Esophagus (tissue), 2 donors: Measurements from ENCODE around the gene THSD7A. TPM values are rescaled to one million over a fixed set of nuclear protein-coding genes. Genes with fewer than 3 reads are reported as not detected.

Experiments used
- H3K27ac ChIP-seq, 2 donors: one replicate each; pipeline ENCODE4 v1.5.1; 2013; ENCODE audit warnings: low read depth in 2 of 2, mild to moderate bottlenecking in 2 of 2, inconsistent platforms in 1 of 2, low read length in 1 of 2, moderate library complexity in 1 of 2
- H3K27me3 ChIP-seq, 2 donors: one replicate each; pipeline ENCODE4 v1.6.1; 2013; ENCODE audit warnings: low read length in 2 of 2, control low read depth in 1 of 2, mild to moderate bottlenecking in 1 of 2; ENCODE audit not compliant: insufficient read depth in 2 of 2, control insufficient read depth in 1 of 2
- H3K36me3 ChIP-seq, 2 donors: one replicate each; pipeline ENCODE4 v1.6.1; 2013; ENCODE audit warnings: low read length in 1 of 2; ENCODE audit not compliant: control insufficient read depth in 2 of 2, insufficient read depth in 2 of 2
- H3K4me1 ChIP-seq, 2 donors: one replicate each; pipeline ENCODE4 v1.6.1; 2013; ENCODE audit warnings: low read length in 1 of 2; ENCODE audit not compliant: control insufficient read depth in 2 of 2, insufficient read depth in 2 of 2
- H3K4me3 ChIP-seq, 2 donors: one replicate each; pipeline ENCODE4 v1.5.1; 2013; ENCODE audit warnings: low read length in 2 of 2, mild to moderate bottlenecking in 2 of 2, low read depth in 1 of 2, moderate library complexity in 1 of 2
- H3K9me3 ChIP-seq, 2 donors: one replicate each; pipeline ENCODE4 v1.6.1; 2013; ENCODE audit warnings: mild to moderate bottlenecking in 2 of 2, low read depth in 1 of 2, low read length in 1 of 2, moderate library complexity in 1 of 2; ENCODE audit not compliant: control insufficient read depth in 2 of 2, insufficient read depth in 1 of 2
- WGBS, 2 donors: extraction: QIAGEN DNeasy Blood & Tissue Kit; methylation state at CpG; one replicate each; pipeline ENCODE4 v1.1.7; 2013; 5-methylcytosine and 5-hydroxymethylcytosine counted together
- polyA plus RNA-seq, 2 donors: library from polyadenylated mRNA; stranded (reverse); fragments of 200-250 nt; gene quantifications; one replicate each; pipeline ENCODE4 v1.2.3, GENCODE V29; 2013
- donor health status: healthy with polysubstance abuse.
- donor health status: Bipolar disorder and iron deficiency.

The THSD7A gene
- polyA plus RNA-seq, 2 donors, result 0.18 to 0.20 TPM

GRCh38 chr7:11819271-11819670 lies 12.7 kb downstream of the THSD7A start:
- Histone ChIP-seq H3K9me3 (no peaks in the 10 kb centered on the region), H3K4me3 (no peak overlapping the region), H3K36me3 (no peaks in the 10 kb centered on the region), H3K27me3 (no peaks in the 10 kb centered on the region), H3K4me1 (no peaks in the 10 kb centered on the region), H3K27ac (no peak overlapping the region)
- WGBS, 2 donors, result 84 to 89% methylated on average over 5 of the region's 5 CpGs

GRCh38 chr7:11818281-11818680 lies 13.7 kb downstream of the THSD7A start:
- Histone ChIP-seq H3K27ac (no peak overlapping the region), H3K27me3 (no peaks in the 10 kb centered on the region), H3K4me1 (no peaks in the 10 kb centered on the region), H3K4me3 (no peak overlapping the region), H3K36me3 (no peaks in the 10 kb centered on the region), H3K9me3 (no peaks in the 10 kb centered on the region)
- WGBS, 2 donors, result 59 to 63% methylated on average over 4 of the region's 4 CpGs

- Histone ChIP-seq H3K27ac (no peak overlapping the region), H3K4me3 (no peak overlapping the region), H3K4me1 (no peaks in the 10 kb centered on the region), H3K9me3 (no peaks in the 10 kb centered on the region), H3K36me3 (no peaks in the 10 kb centered on the region), H3K27me3 (no peaks in the 10 kb centered on the region)
- 51 to 54% methylated on average over 4 of the region's 4 CpGs for WGBS, 2 donors
Observed at GRCh38 chr7:11817111-11817740, 14.8 kb downstream of the THSD7A start.

- Histone ChIP-seq H3K9me3 (no peaks in the 10 kb centered on the region), H3K36me3 (no peaks in the 10 kb centered on the region), H3K4me1 (no peaks in the 10 kb centered on the region), H3K27ac (no peak overlapping the region), H3K4me3 (no peak overlapping the region), H3K27me3 (no peaks in the 10 kb centered on the region)
Observed at GRCh38 chr7:11811709-11812108, 20.3 kb downstream of the THSD7A start.

GRCh38 chr7:11810043-11810625 lies 21.9 kb downstream of the THSD7A start:
- WGBS, 2 donors, result 67 to 71% methylated on average over 4 of the region's 4 CpGs

GRCh38 chr7:11807000-11807399 lies 25.0 kb downstream of the THSD7A start:
- no peaks in the 10 kb centered on the region for H3K9me3 ChIP-seq
- no peaks in the 10 kb centered on the region for H3K36me3 ChIP-seq
- H3K27me3 ChIP-seq, result no peaks in the 10 kb centered on the region
- H3K4me3 ChIP-seq, result no peak overlapping the region
- H3K27ac ChIP-seq, result no peak overlapping the region
- H3K4me1 ChIP-seq, result no peaks in the 10 kb centered on the region
- WGBS, 2 donors, result 69 to 72% methylated on average over 2 of the region's 2 CpGs

More at GRCh38 chr7:11810043-11810625, 21.9 kb downstream of the THSD7A start:
- Histone ChIP-seq H3K4me3 (no peak overlapping the region), H3K36me3 (no peaks in the 10 kb centered on the region), H3K9me3 (no peaks in the 10 kb centered on the region), H3K4me1 (no peaks in the 10 kb centered on the region), H3K27me3 (no peaks in the 10 kb centered on the region), H3K27ac (no peak overlapping the region)

GRCh38 chr7:11804621-11805020 lies 27.4 kb downstream of the THSD7A start:
- WGBS, 2 donors, result 88 to 89% methylated on average over 4 of the region's 4 CpGs
- no peaks in the 10 kb centered on the region for H3K36me3 ChIP-seq
- no peaks in the 10 kb centered on the region for H3K27me3 ChIP-seq
- no peak overlapping the region for H3K27ac ChIP-seq
- no peaks in the 10 kb centered on the region for H3K9me3 ChIP-seq
- no peaks in the 10 kb centered on the region for H3K4me1 ChIP-seq
- no peak overlapping the region for H3K4me3 ChIP-seq

GRCh38 chr7:11795231-11795630 lies 36.8 kb downstream of the THSD7A start:
- Histone ChIP-seq H3K27ac (no peak overlapping the region), H3K4me3 (no peak overlapping the region), H3K36me3 (no peaks in the 10 kb centered on the region), H3K4me1 (no peaks in the 10 kb centered on the region), H3K27me3 (no peaks in the 10 kb centered on the region), H3K9me3 (no peaks in the 10 kb centered on the region)
- WGBS, 2 donors, result 82 to 87% methylated on average over 4 of the region's 4 CpGs

GRCh38 chr7:11792166-11792565 lies 39.8 kb downstream of the THSD7A start:
- Histone ChIP-seq H3K36me3 (no peaks in the 10 kb centered on the region), H3K4me3 (no peak overlapping the region), H3K27ac (no peak overlapping the region), H3K4me1 (no peaks in the 10 kb centered on the region), H3K9me3 (no peaks in the 10 kb centered on the region), H3K27me3 (no peaks in the 10 kb centered on the region)
- 77 to 79% methylated on average over 4 of the region's 4 CpGs for WGBS, 2 donors

- Histone ChIP-seq H3K27ac (no peak overlapping the region), H3K36me3 (no peaks in the 10 kb centered on the region), H3K27me3 (no peaks in the 10 kb centered on the region), H3K9me3 (no peaks in the 10 kb centered on the region), H3K4me3 (no peak overlapping the region), H3K4me1 (no peaks in the 10 kb centered on the region)
- WGBS, 2 donors, result 83 to 84% methylated on average over 3 of the region's 3 CpGs
Observed at GRCh38 chr7:11788568-11788967, 43.4 kb downstream of the THSD7A start.
